Effector memory CD4-positive, alpha-beta T cell (primary cell): Measurements from ENCODE around the gene UGT2A2.

Source experiments
- DNase-seq, 3 donors: peaks; one replicate each; pipeline ENCODE4 v3.0.0-alpha.2; 2020
- H3K27ac ChIP-seq: 2 replicates; pipeline ENCODE4 v1.7.0; 2013; ENCODE audit warnings: mild to moderate bottlenecking, low read length, moderate library complexity; ENCODE audit not compliant: insufficient read depth, poor library complexity, severe bottlenecking
- H3K27me3 ChIP-seq: replicated peaks from 2 replicates; pipeline ENCODE4 v1.7.0; 2013; ENCODE audit warnings: mild to moderate bottlenecking, low read length; ENCODE audit not compliant: insufficient read depth, control insufficient read depth, poor library complexity, severe bottlenecking
- H3K36me3 ChIP-seq: 2 replicates; pipeline ENCODE4 v1.7.0; 2013; ENCODE audit warnings: mild to moderate bottlenecking, low read length, moderate library complexity; ENCODE audit not compliant: control insufficient read depth, insufficient read depth
- H3K4me1 ChIP-seq: 2 replicates; pipeline ENCODE4 v1.7.0; 2013; ENCODE audit warnings: low read length, mild to moderate bottlenecking; ENCODE audit not compliant: control insufficient read depth, insufficient read depth, poor library complexity, severe bottlenecking
- H3K4me3 ChIP-seq: 2 replicates; pipeline ENCODE4 v1.7.0; 2013; ENCODE audit warnings: low read length, low read depth, mild to moderate bottlenecking; ENCODE audit not compliant: insufficient read depth, poor library complexity, severe bottlenecking
- H3K9me3 ChIP-seq: 2 replicates; pipeline ENCODE4 v1.7.0; 2013; ENCODE audit warnings: mild to moderate bottlenecking, low read length, moderate library complexity; ENCODE audit not compliant: control insufficient read depth

Gene UGT2A2

GRCh38 chr4:69583543-69583942, 55.9 kb downstream of the UGT2A2 start:
- H3K9me3 ChIP-seq, result no peaks in the 10 kb centered on the region
- no peaks in the 10 kb centered on the region for H3K4me1 ChIP-seq
- no peaks in the 10 kb centered on the region for H3K27me3 ChIP-seq
- no peak for DNase-seq
- H3K4me3 ChIP-seq, result no peak overlapping the region
- H3K27ac ChIP-seq, result no peak overlapping the region
- H3K36me3 ChIP-seq, result no peaks in the 10 kb centered on the region

GRCh38 chr4:69577245-69577644, 62.2 kb downstream of the UGT2A2 start:
- Histone ChIP-seq H3K27ac (no peak overlapping the region), H3K27me3 (no peaks in the 10 kb centered on the region), H3K36me3 (no peaks in the 10 kb centered on the region), H3K4me1 (no peaks in the 10 kb centered on the region), H3K4me3 (no peak overlapping the region), H3K9me3 (no peaks in the 10 kb centered on the region)
- DNase-seq, result no peak

GRCh38 chr4:69576251-69576877, 63.1 kb downstream of the UGT2A2 start:
- DNase-seq, result no peak
- H3K27me3 ChIP-seq, result no peaks in the 10 kb centered on the region
- no peaks in the 10 kb centered on the region for H3K4me1 ChIP-seq
- no peak overlapping the region for H3K4me3 ChIP-seq
- H3K9me3 ChIP-seq, result no peaks in the 10 kb centered on the region
- no peak overlapping the region for H3K27ac ChIP-seq
- H3K36me3 ChIP-seq, result no peaks in the 10 kb centered on the region

GRCh38 chr4:69568787-69569186, 70.7 kb downstream of the UGT2A2 start:
- Histone ChIP-seq H3K36me3 (no peaks in the 10 kb centered on the region), H3K4me1 (no peaks in the 10 kb centered on the region), H3K9me3 (no peaks in the 10 kb centered on the region), H3K27ac (no peak overlapping the region), H3K27me3 (no peaks in the 10 kb centered on the region), H3K4me3 (no peak overlapping the region)
- DNase-seq, result no peak

- Histone ChIP-seq H3K4me1 (no peaks in the 10 kb centered on the region), H3K4me3 (no peak overlapping the region), H3K9me3 (no peaks in the 10 kb centered on the region), H3K27me3 (no peaks in the 10 kb centered on the region), H3K36me3 (no peaks in the 10 kb centered on the region), H3K27ac (no peak overlapping the region)
- DNase-seq, result no peak
Observed at GRCh38 chr4:69563424-69563823, 76.0 kb downstream of the UGT2A2 start.

- Histone ChIP-seq H3K9me3 (no peaks in the 10 kb centered on the region), H3K27me3 (no peaks in the 10 kb centered on the region), H3K4me3 (no peak overlapping the region), H3K27ac (no peak overlapping the region), H3K4me1 (no peaks in the 10 kb centered on the region), H3K36me3 (no peaks in the 10 kb centered on the region)
- DNase-seq, result no peak
Observed at GRCh38 chr4:69549651-69550050, 89.8 kb downstream of the UGT2A2 start.

- DNase-seq, result no peak
- Histone ChIP-seq H3K4me3 (no peak overlapping the region), H3K4me1 (no peaks in the 10 kb centered on the region), H3K36me3 (no peaks in the 10 kb centered on the region), H3K27me3 (no peaks in the 10 kb centered on the region), H3K27ac (no peak overlapping the region), H3K9me3 (no peaks in the 10 kb centered on the region)
Observed at GRCh38 chr4:69546134-69546765, 93.2 kb downstream of the UGT2A2 start.
